ENCODE results near the gene STX8.

STX8 gene

DNA sequence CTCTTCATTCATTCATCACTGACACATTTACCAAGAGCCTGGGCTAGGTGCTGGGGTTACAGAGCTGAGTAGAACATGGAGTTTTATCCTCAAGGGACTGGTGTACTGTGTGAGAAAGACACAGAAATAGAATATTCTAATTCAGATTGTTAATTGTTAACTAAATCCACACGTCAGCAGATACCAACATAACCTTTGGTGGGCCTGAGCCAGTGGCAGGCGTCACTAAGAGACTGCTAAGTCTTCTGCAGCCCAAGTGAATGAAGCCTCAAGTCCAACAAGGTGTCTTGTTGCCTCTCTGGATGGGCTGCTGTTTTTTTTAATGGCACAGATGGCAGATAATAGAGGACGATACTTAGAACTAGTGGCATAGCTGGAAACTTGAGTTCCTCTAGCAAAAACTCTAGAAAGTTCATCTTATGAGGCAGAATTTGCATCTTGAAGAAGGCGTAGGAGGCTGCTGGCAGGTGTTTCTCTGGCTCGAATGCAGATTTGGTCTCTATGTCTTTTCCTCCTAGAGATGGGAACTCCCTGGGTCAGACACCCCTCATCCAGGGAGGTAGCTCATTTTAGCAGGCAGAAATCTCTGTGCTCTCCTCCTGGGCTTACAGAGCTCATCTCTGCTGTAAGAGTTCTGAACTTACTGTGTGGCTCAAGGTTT is 374.8 kb downstream of the STX8 start:
- no peak for DNase-seq

Measured in fibroblast of skin of right biceps (primary cell).